IMR-90 (cell line): Measurements from ENCODE around the gene PLA2G4B. TPM values are rescaled to one million over a fixed set of nuclear protein-coding genes. Genes with fewer than 3 reads are reported as not detected.

Experiments
- ATAC-seq: fragments of 200-7000 bp; cut with Tn5 transposase; 2 replicates; pipeline ENCODE4 v1.9.1; 2020; ENCODE audit warnings: low read depth, mild to moderate bottlenecking, moderate library complexity
- BruUV-seq: library from RNA; stranded (reverse); fragments of 400-500 nt; replicated peaks from 2 replicates; lab custom pipeline; 2021; lab: Mats Ljungman, UMichigan
- CTCF ChIA-PET: fragments of 300-600 bp; formaldehyde crosslinking; extraction: SDS; loops from one replicate; lab custom pipeline; 2021; ENCODE audit warnings: antibody characterized with exemption; lab: Yijun Ruan, JAX
- POLR2A ChIA-PET: fragments of 300-600 bp; sonication (Branson Sonifier 250); formaldehyde crosslinking; loops from one replicate; lab custom pipeline; 2022; ENCODE audit warnings: antibody characterized with exemption; ENCODE audit not compliant: unreplicated experiment; lab: Charles Lee
- DNase-seq: peaks from one replicate; pipeline ENCODE4 v3.0.0; 2013
- H2AFZ ChIP-seq: replicated peaks from 2 replicates; pipeline ENCODE3; 2013; ENCODE audit warnings: low read length, mild to moderate bottlenecking; ENCODE audit not compliant: poor library complexity
- H2AK5ac ChIP-seq: 2 replicates; pipeline ENCODE4 v1.6.1; 2013; ENCODE audit warnings: low read depth, low read length, inconsistent platforms
- H2AK9ac ChIP-seq: replicated peaks from 2 replicates; pipeline ENCODE3; 2013; ENCODE audit warnings: mild to moderate bottlenecking, low read depth, low read length, moderate library complexity; ENCODE audit not compliant: poor library complexity
- H2BK120ac ChIP-seq: 2 replicates; pipeline ENCODE4 v1.6.1; 2013; ENCODE audit warnings: low read depth, low read length, inconsistent platforms
- H2BK15ac ChIP-seq: 3 replicates; pipeline ENCODE4 v1.6.1; 2013; ENCODE audit warnings: low read depth, low read length, inconsistent platforms
- H2BK20ac ChIP-seq: 2 replicates; pipeline ENCODE4 v1.6.1; 2013; ENCODE audit warnings: low read depth, mild to moderate bottlenecking, inconsistent platforms, low read length, moderate library complexity
- H2BK5ac ChIP-seq: 2 replicates; pipeline ENCODE4 v1.6.1; 2013; ENCODE audit warnings: mild to moderate bottlenecking, low read depth, low read length, inconsistent platforms; ENCODE audit not compliant: poor library complexity, severe bottlenecking
- H3K14ac ChIP-seq: replicated peaks from 2 replicates; pipeline ENCODE4 v1.6.1; 2013; ENCODE audit warnings: low read depth, low read length, inconsistent platforms
- H3K18ac ChIP-seq: 2 replicates; pipeline ENCODE4 v1.6.1; 2013; ENCODE audit warnings: low read depth, low read length, control low read depth
- H3K23ac ChIP-seq: 2 replicates; pipeline ENCODE4 v1.6.1; 2013; ENCODE audit warnings: low read depth, low read length, inconsistent platforms
- H3K27ac ChIP-seq: 2 replicates; pipeline ENCODE4 v1.5.1; 2013; ENCODE audit warnings: mild to moderate bottlenecking, control low read depth, low read length; ENCODE audit not compliant: insufficient read depth
- H3K27me3 ChIP-seq: 2 replicates; pipeline ENCODE4 v1.6.1; 2013; ENCODE audit warnings: low read length; ENCODE audit not compliant: control insufficient read depth, insufficient read depth
- H3K36me3 ChIP-seq: 2 replicates; pipeline ENCODE4 v1.6.1; 2013; ENCODE audit warnings: low read length, mixed read lengths; ENCODE audit not compliant: control insufficient read depth, insufficient read depth
- H3K4ac ChIP-seq: 2 replicates; pipeline ENCODE4 v1.6.1; 2013; ENCODE audit warnings: low read depth, low read length, inconsistent platforms
- H3K4me1 ChIP-seq: 2 replicates; pipeline ENCODE4 v1.6.1; 2013; ENCODE audit warnings: low read length, mixed read lengths; ENCODE audit not compliant: control insufficient read depth, insufficient read depth
- H3K4me2 ChIP-seq: 2 replicates; pipeline ENCODE4 v1.6.1; 2013; ENCODE audit warnings: low read depth, mild to moderate bottlenecking, control low read depth, low read length, moderate library complexity
- H3K4me3 ChIP-seq: 2 replicates; pipeline ENCODE4 v1.5.1; 2013; ENCODE audit warnings: low read depth, mild to moderate bottlenecking, control low read depth, low read length, moderate library complexity; ENCODE audit not compliant: insufficient read depth
- H3K56ac ChIP-seq: 2 replicates; pipeline ENCODE4 v1.6.1; 2013; ENCODE audit warnings: low read length, inconsistent platforms; ENCODE audit not compliant: insufficient read depth; ENCODE audit errors: extremely low read depth
- H3K79me1 ChIP-seq, 2 experiments: 2 replicates each; pipeline ENCODE4 v1.6.1; 2013; ENCODE audit warnings: low read length in 2 of 2, inconsistent platforms in 1 of 2, low read depth in 1 of 2
- H3K9ac ChIP-seq: 2 replicates; pipeline ENCODE4 v1.6.1; 2013; ENCODE audit warnings: low read depth, low read length, control low read depth
- H3K9me1 ChIP-seq: 2 replicates; pipeline ENCODE4 v1.6.1; 2013; ENCODE audit warnings: low read length, inconsistent platforms; ENCODE audit not compliant: insufficient read depth
- H3K9me3 ChIP-seq: 2 replicates; pipeline ENCODE4 v1.6.1; 2013; ENCODE audit warnings: low read length; ENCODE audit not compliant: control insufficient read depth, insufficient read depth
- H4K20me1 ChIP-seq: 2 replicates; pipeline ENCODE4 v1.6.1; 2013; ENCODE audit warnings: low read length, inconsistent platforms; ENCODE audit not compliant: insufficient read depth
- H4K5ac ChIP-seq: 2 replicates; pipeline ENCODE4 v1.6.1; 2013; ENCODE audit warnings: mild to moderate bottlenecking, low read depth, low read length, control low read depth
- H4K8ac ChIP-seq, 2 experiments: 2 replicates each; pipeline ENCODE4 v1.6.1; 2013; ENCODE audit warnings: low read depth in 2 of 2, low read length in 2 of 2, control low read depth in 1 of 2, inconsistent platforms in 1 of 2
- H4K91ac ChIP-seq: 2 replicates; pipeline ENCODE4 v1.6.1; 2013; ENCODE audit warnings: low read depth, low read length, inconsistent platforms; ENCODE audit not compliant: insufficient read depth
- BHLHE40 ChIP-seq: fragments of 150-350 bp; IDR thresholded peaks from 2 replicates; pipeline ENCODE4 v1.6.1; 2016; ENCODE audit warnings: mild to moderate bottlenecking, low read depth, low read length
- CEBPB ChIP-seq: IDR thresholded peaks from 2 replicates; pipeline ENCODE4 v1.6.1; 2012; ENCODE audit warnings: low read depth, low read length, improper control_type of control experiment
- FOS ChIP-seq: fragments of 150-350 bp; IDR thresholded peaks from 2 replicates; pipeline ENCODE4 v1.6.1; 2016; ENCODE audit warnings: low read depth, low read length
- MAZ ChIP-seq: IDR thresholded peaks from 2 replicates; pipeline ENCODE4 v1.6.1; 2012; ENCODE audit warnings: low read depth, mild to moderate bottlenecking, low read length, improper control_type of control experiment, moderate library complexity, borderline replicate concordance
- POLR2A ChIP-seq: IDR thresholded peaks from 2 replicates; pipeline ENCODE4 v1.6.1; 2012; ENCODE audit warnings: mild to moderate bottlenecking, low read depth, low read length
- RCOR1 ChIP-seq: IDR thresholded peaks from 2 replicates; pipeline ENCODE4 v1.6.1; 2012; ENCODE audit warnings: mild to moderate bottlenecking, low read length, improper control_type of control experiment; ENCODE audit not compliant: insufficient replicate concordance
- SMC3 ChIP-seq: fragments of 150-350 bp; IDR thresholded peaks from 2 replicates; pipeline ENCODE4 v1.6.1; 2016; ENCODE audit warnings: low read depth, mild to moderate bottlenecking, antibody characterized with exemption, low read length, moderate library complexity
- WGBS, 2 experiments: methylation state at CpG; one replicate each; pipeline versions ENCODE4 v1.1.5 to v1.1.7; 2013; ENCODE audit warnings: missing lambda C conversion rate in 2 of 2; ENCODE audit not compliant: insufficient read length in 1 of 2; ENCODE audit errors: extremely low coverage in 2 of 2; 5-methylcytosine and 5-hydroxymethylcytosine counted together
- dilution Hi-C: fragments of 300-500 bp; cut with HindIII; formaldehyde crosslinking; loops from one replicate; pipeline ENCODE4 v1.14.3; 2018; ENCODE audit warnings: low sequenced_read_pairs; ENCODE audit not compliant: unreplicated experiment
- in situ Hi-C: fragments of 300-500 bp; cut with MboI; formaldehyde crosslinking; loops from 3 replicates; pipeline ENCODE4 v1.14.3; 2019; ENCODE audit warnings: low sequenced_read_pairs, inconsistent platforms, mixed read lengths
- intact Hi-C: fragments of 100-400 bp; cut with micrococcal nuclease; formaldehyde crosslinking; loops from 2 replicates; pipeline ENCODE4 v1.10.0; 2022
- polyA plus RNA-seq, 3 experiments: library from polyadenylated mRNA; depleted of rRNA; stranded (reverse); fragments of >200 nt; gene quantifications; 2 replicates each; pipeline ENCODE4 v1.2.3, GENCODE V29; 2012; ENCODE audit warnings: low replicate concordance in 1 of 3
- total RNA-seq: library from RNA; depleted of rRNA; stranded (reverse); fragments of >200 nt; gene quantifications from 2 replicates; pipeline ENCODE4 v1.2.3, GENCODE V29; 2012
- TF ChIP-seq, protein P1 (sequence below): conservative IDR thresholded peaks from 2 replicates; pipeline ENCODE4 v1.5.1; 2012; ENCODE audit warnings: mild to moderate bottlenecking, low read depth, low read length, improper control_type of control experiment
- TF ChIP-seq, protein P2 (sequence below): fragments of 150-350 bp; IDR thresholded peaks from 2 replicates; pipeline ENCODE4 v1.6.1; 2017; ENCODE audit warnings: mild to moderate bottlenecking, antibody characterized with exemption, low read length, low read depth

Gene PLA2G4B
- total and polyA plus RNA-seq, 2 of the 4 experiments (the other 2 are of a cell fraction): 0.18 to 3.1 TPM

DNA sequence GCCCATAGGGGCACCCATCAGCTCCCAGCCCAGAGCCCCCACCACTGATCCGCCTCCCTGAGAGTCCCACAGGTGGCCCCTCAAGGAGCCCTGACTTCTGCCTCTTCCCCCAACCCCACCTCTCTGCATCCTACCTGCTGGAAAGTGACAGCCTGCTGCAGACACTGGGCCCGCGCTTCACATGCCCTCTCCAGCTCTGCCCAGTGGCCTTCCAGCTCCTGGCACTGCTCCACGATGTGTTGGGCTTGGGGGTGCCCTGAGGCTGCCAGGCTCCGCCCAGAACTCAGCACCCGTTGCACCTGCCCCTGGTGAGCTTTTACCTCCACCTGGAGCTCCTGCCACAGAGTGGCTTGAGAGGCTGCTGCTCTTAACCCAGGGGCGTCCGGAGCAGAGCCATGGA, 35.1 kb downstream of the PLA2G4B start:
- WGBS, 2 experiments: 89% methylated on average over 7 of the region's 8 CpGs; no CpG with 5 or more reads in 1 of the 2 experiments
- H2BK15ac ChIP-seq: no peak overlapping the region
- H4K20me1 ChIP-seq: peaks cover 3% of the 10 kb centered on the region; the same call in 1 of the 2 replicates
- no peak overlapping the region for H2AFZ ChIP-seq
- dilution Hi-C loops: no loop called here
- H3K27ac ChIP-seq: no peak overlapping the region
- no peak overlapping the region for H2BK120ac ChIP-seq
- no peak overlapping the region for H3K4me2 ChIP-seq
- H2AK5ac ChIP-seq: no peak overlapping the region
- H4K8ac ChIP-seq: no peak overlapping the region
- DNase-seq (no peak), ATAC-seq (no peak)
- no peak overlapping the region for H2BK20ac ChIP-seq
- H3K4me3 ChIP-seq: no peak overlapping the region
- 0 out of 2 replicates have a peak, but pooled peaks cover 2% of the 10 kb centered on the region for H3K9me1 ChIP-seq
- H3K14ac ChIP-seq: no peak overlapping the region
- H3K4me1 ChIP-seq: peaks cover 2% of the 10 kb centered on the region; the same call in 1 of the 2 replicates
- no peak overlapping the region for H3K9ac ChIP-seq
- no peak overlapping the region for H4K5ac ChIP-seq
- POLR2A ChIA-PET: no interaction called here
- no TSS peak for BruUV-seq
- H3K18ac ChIP-seq: no peak overlapping the region
- intact Hi-C loops: no loop called here
- no peak overlapping the region for H4K91ac ChIP-seq
- in situ Hi-C loops: no loop called here
- no peak overlapping the region for H3K4ac ChIP-seq
- CTCF ChIA-PET: no interaction called here
- peaks cover 21% of the 10 kb centered on the region; the same call in 1 of the 2 replicates for H3K27me3 ChIP-seq
- no peak for TF ChIP-seq RCOR1
- no peak for TF ChIP-seq MAZ
- TF ChIP-seq FOS: no peak
- TF ChIP-seq BHLHE40: no peak
- TF ChIP-seq SMC3: no peak
- TF ChIP-seq, protein P1, sequence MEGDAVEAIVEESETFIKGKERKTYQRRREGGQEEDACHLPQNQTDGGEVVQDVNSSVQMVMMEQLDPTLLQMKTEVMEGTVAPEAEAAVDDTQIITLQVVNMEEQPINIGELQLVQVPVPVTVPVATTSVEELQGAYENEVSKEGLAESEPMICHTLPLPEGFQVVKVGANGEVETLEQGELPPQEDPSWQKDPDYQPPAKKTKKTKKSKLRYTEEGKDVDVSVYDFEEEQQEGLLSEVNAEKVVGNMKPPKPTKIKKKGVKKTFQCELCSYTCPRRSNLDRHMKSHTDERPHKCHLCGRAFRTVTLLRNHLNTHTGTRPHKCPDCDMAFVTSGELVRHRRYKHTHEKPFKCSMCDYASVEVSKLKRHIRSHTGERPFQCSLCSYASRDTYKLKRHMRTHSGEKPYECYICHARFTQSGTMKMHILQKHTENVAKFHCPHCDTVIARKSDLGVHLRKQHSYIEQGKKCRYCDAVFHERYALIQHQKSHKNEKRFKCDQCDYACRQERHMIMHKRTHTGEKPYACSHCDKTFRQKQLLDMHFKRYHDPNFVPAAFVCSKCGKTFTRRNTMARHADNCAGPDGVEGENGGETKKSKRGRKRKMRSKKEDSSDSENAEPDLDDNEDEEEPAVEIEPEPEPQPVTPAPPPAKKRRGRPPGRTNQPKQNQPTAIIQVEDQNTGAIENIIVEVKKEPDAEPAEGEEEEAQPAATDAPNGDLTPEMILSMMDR: no peak
- TF ChIP-seq, protein P2, sequence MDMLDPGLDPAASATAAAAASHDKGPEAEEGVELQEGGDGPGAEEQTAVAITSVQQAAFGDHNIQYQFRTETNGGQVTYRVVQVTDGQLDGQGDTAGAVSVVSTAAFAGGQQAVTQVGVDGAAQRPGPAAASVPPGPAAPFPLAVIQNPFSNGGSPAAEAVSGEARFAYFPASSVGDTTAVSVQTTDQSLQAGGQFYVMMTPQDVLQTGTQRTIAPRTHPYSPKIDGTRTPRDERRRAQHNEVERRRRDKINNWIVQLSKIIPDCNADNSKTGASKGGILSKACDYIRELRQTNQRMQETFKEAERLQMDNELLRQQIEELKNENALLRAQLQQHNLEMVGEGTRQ: no peak
- no peak for TF ChIP-seq POLR2A
- TF ChIP-seq CEBPB: no peak
- no peaks in the 10 kb centered on the region for H3K79me1 ChIP-seq
- H2BK5ac ChIP-seq: no peak overlapping the region
- H3K36me3 ChIP-seq: no peaks in the 10 kb centered on the region
- H3K56ac ChIP-seq: no peak overlapping the region
- H3K9me3 ChIP-seq: no peaks in the 10 kb centered on the region
- H2AK9ac ChIP-seq: no peak overlapping the region
- H3K23ac ChIP-seq: no peak overlapping the region
